Muscle of leg (tissue), 11 donors: ENCODE data around the gene POLR2L. TPM values are rescaled to one million over a fixed set of nuclear protein-coding genes. Genes with fewer than 3 reads are reported as not detected.

Experiments used
- DNase-seq: peaks from one replicate; pipeline ENCODE4 v3.0.0; 2013
- H3K27ac ChIP-seq: one replicate; pipeline ENCODE4 v1.5.1; 2013; ENCODE audit warnings: mild to moderate bottlenecking, low read length, control low read depth
- H3K27me3 ChIP-seq: one replicate; pipeline ENCODE4 v1.6.1; 2013; ENCODE audit warnings: low read length; ENCODE audit not compliant: control insufficient read depth, insufficient read depth
- H3K36me3 ChIP-seq: one replicate; pipeline ENCODE4 v1.6.1; 2013; ENCODE audit warnings: low read length; ENCODE audit not compliant: control insufficient read depth, insufficient read depth
- H3K4me1 ChIP-seq: one replicate; pipeline ENCODE4 v1.6.1; 2013; ENCODE audit warnings: low read length; ENCODE audit not compliant: control insufficient read depth, insufficient read depth
- H3K4me3 ChIP-seq: one replicate; pipeline ENCODE4 v1.5.1; 2013; ENCODE audit warnings: low read length, control low read depth
- H3K9me3 ChIP-seq: replicated peaks from 2 replicates; pipeline ENCODE4 v1.6.1; 2013; ENCODE audit warnings: low read depth, low read length; ENCODE audit not compliant: control insufficient read depth
- WGBS: methylation state at CpG from one replicate; pipeline ENCODE4 v1.1.5; 2013; ENCODE audit warnings: missing lambda C conversion rate; ENCODE audit not compliant: insufficient coverage; 5-methylcytosine and 5-hydroxymethylcytosine counted together
- polyA plus RNA-seq, 8 donors: library from polyadenylated mRNA; unstranded; fragments of 120-200 nt; gene quantifications; one replicate each; pipeline versions ENCODE4 v1.2.1 to v1.2.3, GENCODE V29; 2013; ENCODE audit warnings: inconsistent platforms in 1 of 8, low replicate concordance in 1 of 8; ENCODE audit not compliant: insufficient read length in 8 of 8, insufficient read depth in 1 of 8
- total RNA-seq: library from RNA; stranded (reverse); fragments of 120-200 nt; gene quantifications from one replicate; pipeline ENCODE4 v1.2.4, GENCODE V29; 2013

POLR2L gene
- total and polyA plus RNA-seq, 9 donors, result 97.7 to 147 (median 120) TPM

GRCh38 chr11:858053-858761 lies 15.9 kb upstream of the POLR2L start:
- Histone ChIP-seq H3K4me1 (peaks cover 70% of the 10 kb centered on the region), H3K36me3 (peaks cover 3% of the 10 kb centered on the region), H3K9me3 (no peaks in the 10 kb centered on the region), H3K27ac (no peak overlapping the region), H3K4me3 (no peak overlapping the region), H3K27me3 (no peaks in the 10 kb centered on the region)
- WGBS, result 78% methylated on average over 25 of the region's 27 CpGs
- DNase-seq, result no peak

GRCh38 chr11:856397-856796 lies 14.1 kb upstream of the POLR2L start:
- 31% methylated on average over 2 of the region's 8 CpGs for WGBS
- no peak for DNase-seq
- Histone ChIP-seq H3K4me1 (peaks cover 61% of the 10 kb centered on the region), H3K27ac (no peak overlapping the region), H3K36me3 (peaks cover 2% of the 10 kb centered on the region), H3K9me3 (no peaks in the 10 kb centered on the region), H3K4me3 (no peak overlapping the region), H3K27me3 (no peaks in the 10 kb centered on the region)

GRCh38 chr11:855796-856195 lies 13.5 kb upstream of the POLR2L start:
- DNase-seq, result no peak
- no peaks in the 10 kb centered on the region for H3K9me3 ChIP-seq
- WGBS, result 71% methylated on average over 12 of the region's 12 CpGs
- peaks cover 3% of the 10 kb centered on the region for H3K27me3 ChIP-seq
- H3K4me3 ChIP-seq, result no peak overlapping the region
- H3K4me1 ChIP-seq, result peaks cover 67% of the 10 kb centered on the region
- peaks cover 2% of the 10 kb centered on the region for H3K36me3 ChIP-seq
- H3K27ac ChIP-seq, result no peak overlapping the region

GRCh38 chr11:855330-855674 lies 13.0 kb upstream of the POLR2L start:
- no peak for DNase-seq
- Histone ChIP-seq H3K27me3 (peaks cover 8% of the 10 kb centered on the region), H3K4me3 (no peak overlapping the region), H3K36me3 (peaks cover 2% of the 10 kb centered on the region), H3K27ac (no peak overlapping the region), H3K4me1 (peaks cover 68% of the 10 kb centered on the region), H3K9me3 (no peaks in the 10 kb centered on the region)
- WGBS, result 67% methylated on average over 6 of the region's 7 CpGs

- 55% methylated on average over 17 of the region's 20 CpGs for WGBS
- Histone ChIP-seq H3K4me3 (no peak overlapping the region), H3K27ac (no peak overlapping the region), H3K36me3 (peaks cover 2% of the 10 kb centered on the region), H3K9me3 (no peaks in the 10 kb centered on the region), H3K27me3 (peaks cover 11% of the 10 kb centered on the region), H3K4me1 (peaks cover 66% of the 10 kb centered on the region)
- no peak for DNase-seq
These were observed 12.4 kb upstream of the POLR2L start for GRCh38 chr11:854601-855329.

- H3K4me1 ChIP-seq, result peaks cover 63% of the 10 kb centered on the region
- H3K27me3 ChIP-seq, result peaks cover 16% of the 10 kb centered on the region
- no peaks in the 10 kb centered on the region for H3K9me3 ChIP-seq
- 77% methylated on average over 17 of the region's 27 CpGs for WGBS
- no peak overlapping the region for H3K27ac ChIP-seq
- H3K4me3 ChIP-seq, result no peak overlapping the region
- H3K36me3 ChIP-seq, result peaks cover 2% of the 10 kb centered on the region
- DNase-seq, result no peak
These were observed 11.5 kb upstream of the POLR2L start for GRCh38 chr11:853682-854448.

- no peaks in the 10 kb centered on the region for H3K9me3 ChIP-seq
- H3K27me3 ChIP-seq, result peaks cover 21% of the 10 kb centered on the region
- no peak overlapping the region for H3K4me3 ChIP-seq
- peaks cover 68% of the 10 kb centered on the region for H3K4me1 ChIP-seq
- H3K36me3 ChIP-seq, result peaks cover 2% of the 10 kb centered on the region
- WGBS, result 71% methylated on average over 8 of the region's 15 CpGs
- DNase-seq, result no peak
- H3K27ac ChIP-seq, result no peak overlapping the region
These were observed 10.4 kb upstream of the POLR2L start for GRCh38 chr11:852762-853161.

GRCh38 chr11:850775-851763 lies 8.7 kb upstream of the POLR2L start:
- 27% methylated on average over 26 of the region's 28 CpGs for WGBS
- no peaks in the 10 kb centered on the region for H3K9me3 ChIP-seq
- no peak for DNase-seq
- peaks cover 21% of the 10 kb centered on the region for H3K27me3 ChIP-seq
- peaks cover 2% of the 10 kb centered on the region for H3K36me3 ChIP-seq
- no peak overlapping the region for H3K27ac ChIP-seq
- H3K4me3 ChIP-seq, result peak overlapping the region; percentile 34
- H3K4me1 ChIP-seq, result peaks cover 58% of the 10 kb centered on the region

GRCh38 chr11:849951-850774 lies 7.8 kb upstream of the POLR2L start:
- no peak overlapping the region for H3K27ac ChIP-seq

More at GRCh38 chr11:849951-850774, 7.8 kb upstream of the POLR2L start:
- Histone ChIP-seq H3K36me3 (peaks cover 2% of the 10 kb centered on the region), H3K27me3 (peaks cover 21% of the 10 kb centered on the region), H3K9me3 (no peaks in the 10 kb centered on the region), H3K4me1 (peaks cover 59% of the 10 kb centered on the region), H3K4me3 (peak overlapping the region; percentile 34)
- no peak for DNase-seq
- 6% methylated on average over 91 of the region's 97 CpGs for WGBS
